Mesenteric fat pad (tissue), 1 donor: ENCODE data around the gene NDUFAF8. TPM values are rescaled to one million over a fixed set of nuclear protein-coding genes. Genes with fewer than 3 reads are reported as not detected.

Source experiments
- DNase-seq: peaks from one replicate; pipeline ENCODE4 v3.0.0-alpha.2; 2020; ENCODE audit warnings: low spot score
- total RNA-seq: library from RNA; stranded (reverse); fragmentation: NEBNext Ultra II Directional; extraction: Animal tissue kit (Norgen Biotek cat#: 25700); gene quantifications from one replicate; pipeline ENCODE4 v1.2.1, GENCODE V29; 2021
- donor health status: DM: yes; HTN: yes; CAD: no.

NDUFAF8 gene
- total RNA-seq, 1 donor from 2014 or later, result 46.2 TPM

DNA sequence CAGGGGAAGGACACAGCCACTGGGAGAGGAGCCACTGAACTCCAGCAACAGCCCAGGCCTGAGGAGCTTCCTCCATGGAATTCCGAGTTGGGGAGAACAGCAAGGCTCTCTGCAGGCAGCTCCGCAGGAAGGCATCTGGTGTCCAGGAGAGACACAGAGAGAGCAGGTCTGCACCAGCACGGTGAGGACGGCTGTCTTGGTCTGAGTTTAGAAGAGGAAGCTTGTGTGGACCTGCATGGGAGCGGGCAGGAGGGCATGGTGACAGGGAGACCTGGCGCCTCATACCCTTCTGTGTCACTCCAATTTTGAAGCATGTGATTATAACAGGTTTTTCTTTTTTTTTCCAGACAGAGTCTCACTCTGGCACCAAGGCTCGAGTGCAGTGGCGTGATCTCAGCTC, 49.6 kb downstream of the NDUFAF8 start:
- no peak for DNase-seq

DNA sequence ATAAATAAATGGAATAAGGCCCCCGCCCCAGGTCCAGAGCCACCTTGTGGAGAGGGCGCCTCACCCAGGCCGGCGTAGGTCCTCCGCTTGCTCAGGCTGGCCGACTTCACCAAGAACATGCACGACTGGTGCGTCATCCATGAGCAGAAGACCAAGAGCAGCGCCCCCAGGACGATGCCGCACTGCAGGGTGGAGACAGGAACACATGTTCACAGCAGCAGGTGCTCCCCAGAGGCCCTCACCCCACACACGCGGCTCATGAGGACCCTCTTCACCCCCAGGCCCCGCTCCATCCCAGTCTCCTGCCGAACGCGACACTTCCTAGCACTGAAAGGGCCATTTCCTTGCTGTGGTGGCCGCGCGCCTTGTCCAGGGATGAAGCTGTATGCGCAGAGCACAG, 50.5 kb downstream of the NDUFAF8 start:
- DNase-seq, result no peak

DNA sequence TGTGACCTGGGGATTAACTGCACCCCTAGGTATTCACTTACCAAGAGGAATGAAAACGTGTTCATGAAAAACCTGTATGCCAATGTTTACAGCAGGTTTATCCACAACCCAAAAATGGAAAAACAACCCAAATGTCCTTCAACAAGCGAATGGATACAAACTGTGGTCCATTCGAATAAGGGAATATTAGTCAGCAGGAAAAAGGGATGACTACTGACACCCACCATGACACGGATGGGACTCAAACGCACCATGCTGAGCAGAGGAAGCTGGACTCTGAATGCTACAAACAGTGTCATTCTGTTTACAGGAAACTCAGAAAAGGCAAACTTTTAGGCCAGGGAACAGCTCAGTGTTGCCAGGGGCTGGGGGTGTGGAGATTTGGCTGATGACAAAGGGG, 51.1 kb downstream of the NDUFAF8 start:
- no peak for DNase-seq

Other genes starting within 250 kb of the NDUFAF8 start
- gene CHMP6, start 247.5 kb upstream of the NDUFAF8 start, total RNA-seq, result 25.3 TPM
- gene BAIAP2, start 204.2 kb upstream of the NDUFAF8 start, total RNA-seq, result 24.6 TPM
- not detected for gene PVALEF, start 73.8 kb upstream of the NDUFAF8 start, total RNA-seq
- 7.9 TPM for gene AATK, start 73.1 kb upstream of the NDUFAF8 start, total RNA-seq
- 3.4 TPM for gene CEP131, start 16.4 kb upstream of the NDUFAF8 start, total RNA-seq
- gene TEPSIN, start 263 bp upstream of the NDUFAF8 start, total RNA-seq, result 23.1 TPM
- 88.0 TPM for gene SLC38A10, start 56.0 kb downstream of the NDUFAF8 start, total RNA-seq
- 11.0 TPM for gene BAHCC1, start 156.1 kb downstream of the NDUFAF8 start, total RNA-seq